BJ (cell line): Measurements from ENCODE around the gene PDP2. TPM values are rescaled to one million over a fixed set of nuclear protein-coding genes. Genes with fewer than 3 reads are reported as not detected.
"Not testable (repeated sequence)": the region's sequence is repeated elsewhere in the genome, so short reads cannot be mapped to it uniquely, and the experiment has no call there.

ENCODE experiments used
- CTCF ChIA-PET: fragments of 350-600 bp; formaldehyde crosslinking; extraction: SDS; loops from one replicate; lab custom pipeline; 2021; ENCODE audit warnings: antibody characterized with exemption, inconsistent platforms; lab: Yijun Ruan, JAX
- POLR2A ChIA-PET: fragments of 300-600 bp; sonication (Branson Sonifier 250); formaldehyde crosslinking; extraction: SDS; loops from one replicate; lab custom pipeline; 2021; ENCODE audit warnings: antibody characterized with exemption; lab: Charles Lee
- DNase-seq: peaks from one replicate; pipeline ENCODE4 v3.0.0-alpha.2; 2011; ENCODE audit warnings: low read depth
- H3K27me3 ChIP-seq: 2 replicates; pipeline ENCODE4 v1.6.0; 2011; ENCODE audit warnings: low read length; ENCODE audit not compliant: control insufficient read depth, insufficient read depth
- H3K36me3 ChIP-seq: 2 replicates; pipeline ENCODE4 v1.5.1; 2011; ENCODE audit warnings: low read length; ENCODE audit not compliant: control insufficient read depth, insufficient read depth
- H3K4me3 ChIP-seq: 2 replicates; pipeline ENCODE4 v1.5.1; 2011; ENCODE audit warnings: low read depth, mild to moderate bottlenecking, control low read depth, low read length
- polyA plus RNA-seq: library from polyadenylated mRNA; depleted of rRNA; stranded (reverse); fragments of >200 nt; gene quantifications from 2 replicates; pipeline ENCODE4 v1.2.3, GENCODE V29; 2011
- TF ChIP-seq, protein P1 (sequence below): IDR thresholded peaks from 2 replicates; pipeline ENCODE4 v1.5.1; 2011; ENCODE audit warnings: low read depth, mild to moderate bottlenecking, control low read depth, inconsistent platforms, low read length, moderate library complexity; ENCODE audit not compliant: insufficient read depth

PDP2 gene
- polyA plus RNA-seq, 1 experiment = 10.3 TPM

DNA sequence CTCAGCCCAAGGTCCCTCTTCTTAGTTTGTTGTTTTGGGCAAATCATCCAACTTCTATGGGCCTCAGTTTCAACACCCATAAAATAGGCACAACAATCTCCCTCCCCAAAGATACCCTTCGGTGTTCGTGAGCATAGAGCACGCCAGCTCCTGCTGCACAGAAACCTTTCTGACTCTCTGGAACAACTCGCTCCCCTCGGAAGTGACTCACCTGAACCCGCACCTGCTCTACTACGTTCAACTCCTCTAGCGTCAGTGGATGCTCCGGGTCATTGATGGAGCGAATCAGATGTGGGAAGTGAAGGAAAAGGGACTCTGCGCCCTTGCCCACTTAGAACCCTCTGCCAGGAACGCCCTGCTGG lies 53.4 kb downstream of the PDP2 start:
- TF ChIP-seq, protein P1, sequence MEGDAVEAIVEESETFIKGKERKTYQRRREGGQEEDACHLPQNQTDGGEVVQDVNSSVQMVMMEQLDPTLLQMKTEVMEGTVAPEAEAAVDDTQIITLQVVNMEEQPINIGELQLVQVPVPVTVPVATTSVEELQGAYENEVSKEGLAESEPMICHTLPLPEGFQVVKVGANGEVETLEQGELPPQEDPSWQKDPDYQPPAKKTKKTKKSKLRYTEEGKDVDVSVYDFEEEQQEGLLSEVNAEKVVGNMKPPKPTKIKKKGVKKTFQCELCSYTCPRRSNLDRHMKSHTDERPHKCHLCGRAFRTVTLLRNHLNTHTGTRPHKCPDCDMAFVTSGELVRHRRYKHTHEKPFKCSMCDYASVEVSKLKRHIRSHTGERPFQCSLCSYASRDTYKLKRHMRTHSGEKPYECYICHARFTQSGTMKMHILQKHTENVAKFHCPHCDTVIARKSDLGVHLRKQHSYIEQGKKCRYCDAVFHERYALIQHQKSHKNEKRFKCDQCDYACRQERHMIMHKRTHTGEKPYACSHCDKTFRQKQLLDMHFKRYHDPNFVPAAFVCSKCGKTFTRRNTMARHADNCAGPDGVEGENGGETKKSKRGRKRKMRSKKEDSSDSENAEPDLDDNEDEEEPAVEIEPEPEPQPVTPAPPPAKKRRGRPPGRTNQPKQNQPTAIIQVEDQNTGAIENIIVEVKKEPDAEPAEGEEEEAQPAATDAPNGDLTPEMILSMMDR = no peak
- H3K36me3 ChIP-seq = peaks cover 15% of the 10 kb centered on the region

GRCh38 chr16:66934138-66934838 lies 54.0 kb downstream of the PDP2 start, which contains the start of gene CIAO2B:
CIAO2B (minus strand) TSS chr16:66934402; CDS start chr16:66934364, 38 bp downstream.
- TF ChIP-seq, protein P1 = no peak
- DNase-seq = no peak
- peaks cover 18% of the 10 kb centered on the region for H3K36me3 ChIP-seq
- H3K27me3 ChIP-seq = no peaks in the 10 kb centered on the region
- peak within 1 kb of the TSS; percentile 74 for H3K4me3 ChIP-seq
- ChIA-PET POLR2A (no interaction called here), CTCF (interaction anchor here (0.6 to 4.8 kb wide), 5 partner anchors 20 to 43 kb away, joined by 3 to 29 read pairs (median 4); no protein-coding TSS in a partner anchor)

More for the DNA sequence above, 53.4 kb downstream of the PDP2 start:
- ChIA-PET CTCF (interaction anchor here (0.6 to 4.8 kb wide), 4 partner anchors 20 to 42 kb away, joined by 3 to 29 read pairs (median 4); no protein-coding TSS in a partner anchor), POLR2A (no interaction called here)
- no peak for DNase-seq
- Histone ChIP-seq H3K27me3 (no peaks in the 10 kb centered on the region), H3K4me3 (peak overlapping the region; percentile 74)

DNA sequence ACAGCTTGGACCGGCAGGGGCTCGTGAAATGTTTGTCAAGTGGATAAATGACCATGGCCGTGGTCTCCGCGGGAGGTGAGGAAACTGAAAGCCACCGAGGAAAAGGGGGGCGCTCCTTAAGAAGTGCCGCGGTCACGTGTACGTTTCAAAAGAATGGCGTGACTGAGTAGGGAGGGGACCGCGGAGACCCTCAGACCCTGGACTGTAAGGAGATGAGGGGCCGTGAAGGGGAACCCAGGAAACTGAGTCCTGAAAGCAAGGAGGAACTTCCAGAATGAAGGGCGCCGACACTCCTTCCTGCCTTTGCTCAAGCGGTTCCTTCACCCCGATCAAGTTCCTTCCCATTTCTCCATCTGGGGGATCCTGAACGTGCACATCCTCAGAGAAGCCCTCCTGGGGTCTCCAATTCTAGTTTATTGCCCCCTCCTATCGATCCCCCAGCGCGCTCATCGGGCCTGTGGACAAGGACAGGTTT lies 54.6 kb downstream of the PDP2 start:
- CTCF ChIA-PET = interaction anchor here (1.5 to 1.9 kb wide), 2 partner anchors 19 to 40 kb away, joined by 3 to 6 read pairs; no protein-coding TSS in a partner anchor
- H3K27me3 ChIP-seq, DNase-seq, POLR2A ChIA-PET: not testable (repeated sequence)
- H3K4me3 ChIP-seq = peak overlapping the region; percentile 74
- H3K36me3 ChIP-seq = peaks cover 21% of the 10 kb centered on the region

DNA sequence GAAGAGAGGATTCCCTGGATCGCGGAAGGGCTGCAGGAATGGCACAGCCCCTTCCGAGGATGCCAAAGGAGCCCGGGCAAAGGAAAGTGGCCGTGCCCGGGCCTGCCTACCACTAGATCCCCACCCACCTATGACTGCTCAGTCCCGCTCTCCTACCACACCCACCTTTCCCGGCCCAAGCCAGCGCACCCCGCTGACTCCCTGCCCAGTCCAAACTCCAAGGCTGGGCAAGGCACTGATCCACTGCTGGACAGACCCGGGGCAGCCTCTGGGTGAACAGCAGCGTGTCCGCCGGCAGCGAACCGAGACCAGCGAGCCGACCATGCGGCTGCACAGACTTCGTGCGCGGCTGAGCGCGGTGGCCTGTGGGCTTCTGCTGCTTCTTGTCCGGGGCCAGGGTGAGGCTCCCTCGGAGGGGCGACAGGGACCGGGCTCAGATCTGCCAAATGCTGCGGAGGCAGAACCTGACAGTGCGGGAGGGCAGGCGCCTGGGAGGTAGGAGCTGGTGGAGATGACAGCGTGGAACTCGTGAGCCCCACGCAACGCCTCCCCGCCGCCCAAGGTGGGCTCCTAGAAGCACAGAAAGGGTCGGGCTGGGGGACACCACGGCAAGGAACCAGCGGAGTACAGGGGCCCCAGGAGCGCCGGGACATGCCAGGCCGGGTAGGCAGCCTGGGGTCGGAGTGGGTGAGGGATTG lies 55.1 kb downstream of the PDP2 start, which contains the start of gene CES2:
Gene CES2, plus strand, starts transcription at position 203 of the 698 bp plus-strand sequence. Its CDS starts 120 bp downstream, at position 323.
- Histone ChIP-seq H3K4me3 (peak within 1 kb of the TSS; percentile 74), H3K27me3 (no peaks in the 10 kb centered on the region), H3K36me3 (peaks cover 23% of the 10 kb centered on the region)
- CTCF ChIA-PET = interaction anchor here (1.0 to 1.9 kb wide), 2 partner anchors 12 to 40 kb away, joined by 3 to 6 read pairs; no protein-coding TSS in a partner anchor
- POLR2A ChIA-PET = no interaction called here
- TF ChIP-seq, protein P1 = no peak
- DNase-seq = no peak

GRCh38 chr16:66936462-66936861 lies 56.1 kb downstream of the PDP2 start:
- no peak for DNase-seq
- Histone ChIP-seq H3K36me3 (peaks cover 31% of the 10 kb centered on the region), H3K4me3 (no peak overlapping the region), H3K27me3 (no peaks in the 10 kb centered on the region)
- ChIA-PET POLR2A (no interaction called here), CTCF (interaction anchor here (0.7 to 1.9 kb wide), 4 partner anchors 11 to 41 kb away, joined by 3 to 6 read pairs (median 4); no protein-coding TSS in a partner anchor)
- TF ChIP-seq, protein P1 = no peak
